ENCODE results near the gene BRINP3.
"Not testable (repeated sequence)": the region's sequence is repeated elsewhere in the genome, so short reads cannot be mapped to it uniquely, and the experiment has no call there.

BRINP3 gene

GRCh38 chr1:190175320-190175719 lies 302.3 kb downstream of the BRINP3 start:
- DNase-seq: no peak

- no peak for DNase-seq
Measured at GRCh38 chr1:190172651-190173430, 304.8 kb downstream of the BRINP3 start.

GRCh38 chr1:190170321-190170720 lies 307.3 kb downstream of the BRINP3 start:
- DNase-seq: no peak

- no peak for DNase-seq
Measured at GRCh38 chr1:190169311-190170067, 308.2 kb downstream of the BRINP3 start.

GRCh38 chr1:190168893-190169280 lies 308.8 kb downstream of the BRINP3 start:
- DNase-seq: no peak

- DNase-seq: no peak
Measured at GRCh38 chr1:190168116-190168892, 309.4 kb downstream of the BRINP3 start.

GRCh38 chr1:190159146-190159545 lies 318.5 kb downstream of the BRINP3 start:
- DNase-seq: no peak

- no peak for DNase-seq
Measured at GRCh38 chr1:190154744-190155143, 322.9 kb downstream of the BRINP3 start.

- DNase-seq: no peak
Measured at GRCh38 chr1:190147616-190148015, 330.0 kb downstream of the BRINP3 start.

- DNase-seq: no peak
Measured at GRCh38 chr1:190144650-190145049, 333.0 kb downstream of the BRINP3 start.

- DNase-seq: no peak
Measured at GRCh38 chr1:190140644-190141043, 337.0 kb downstream of the BRINP3 start.

- DNase-seq: no peak
Measured at GRCh38 chr1:190138702-190139101, 339.0 kb downstream of the BRINP3 start.

- no peak for DNase-seq
Measured at GRCh38 chr1:190138266-190138665, 339.4 kb downstream of the BRINP3 start.

GRCh38 chr1:190129366-190129765 lies 348.3 kb downstream of the BRINP3 start:
- DNase-seq: no peak

- no peak for DNase-seq
Measured at GRCh38 chr1:190126728-190127127, 350.9 kb downstream of the BRINP3 start.

- DNase-seq: no peak
Measured at GRCh38 chr1:190124068-190124467, 353.6 kb downstream of the BRINP3 start.

GRCh38 chr1:190120564-190120963 lies 357.1 kb downstream of the BRINP3 start:
- DNase-seq: not testable (repeated sequence)

GRCh38 chr1:190119683-190120082 lies 358.0 kb downstream of the BRINP3 start:
- DNase-seq: no peak

- no peak for DNase-seq
Measured at GRCh38 chr1:190116921-190117320, 360.7 kb downstream of the BRINP3 start.

GRCh38 chr1:190104961-190105360 lies 372.7 kb downstream of the BRINP3 start:
- no peak for DNase-seq

- no peak for DNase-seq
Measured at GRCh38 chr1:190102757-190103326, 374.8 kb downstream of the BRINP3 start.

- DNase-seq: no peak
Measured at GRCh38 chr1:190101756-190102155, 375.9 kb downstream of the BRINP3 start.

- no peak for DNase-seq
Measured at GRCh38 chr1:190098756-190099155, 378.9 kb downstream of the BRINP3 start.

Data from activated CD8-positive, alpha-beta memory T cell treated with anti-CD3 and anti-CD28 coated beads, Interleukin-2, amount 50 U/mL, for 4 hours (primary cell).